ENCODE measurements around the gene EFCAB12.

DNA sequence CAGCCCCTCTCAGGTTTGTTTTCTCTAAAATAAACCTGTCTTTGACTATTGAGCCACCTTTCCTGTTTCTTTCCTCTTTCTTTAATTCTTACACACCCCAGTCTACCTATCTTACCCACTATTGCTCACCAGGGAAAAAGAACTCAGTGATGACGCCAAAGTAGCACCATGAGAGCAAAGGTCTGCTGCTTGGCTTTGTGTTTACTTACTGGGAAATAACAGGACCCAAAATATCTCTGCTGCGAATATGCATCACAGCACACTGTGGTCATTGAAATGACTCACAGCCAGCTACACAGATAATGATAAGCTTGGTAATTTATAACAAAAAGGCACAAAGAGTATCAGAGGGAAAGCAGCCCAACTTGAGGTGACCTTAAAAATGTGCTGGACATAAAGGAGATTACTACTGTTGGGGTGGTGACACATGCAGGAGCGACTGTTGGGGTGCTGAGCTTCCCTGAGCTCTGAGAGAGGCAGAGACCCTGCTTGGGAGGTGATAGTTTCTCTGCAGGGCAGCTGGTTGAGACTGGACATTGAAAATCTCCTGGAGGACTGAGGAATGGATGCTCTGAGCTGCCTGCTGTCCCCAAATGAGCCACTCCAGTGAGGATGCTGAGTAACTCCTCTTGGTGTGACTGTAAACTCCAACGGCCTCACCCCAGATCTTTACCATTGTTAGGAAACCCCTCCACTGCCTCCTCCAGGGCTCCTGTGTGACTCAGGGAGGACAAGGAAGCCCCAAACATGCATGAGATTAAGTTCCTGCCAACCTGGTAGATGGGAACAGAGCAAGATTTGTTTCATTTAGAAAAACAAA lies 14.5 kb downstream of the EFCAB12 start:
- TF ChIP-seq CTCF (IDR thresholded peaks at IDR 0.05; ENCODE audit: control extremely low read depth in 1 of 3, insufficient read depth in 1 of 3, low read depth in 1 of 3, low read length in 3 of 3) (no peak), HDAC6 (IDR thresholded peaks at IDR 0.05; ENCODE audit: low read depth, low read length) (no peak), POLR2A (IDR thresholded peaks at IDR 0.05; ENCODE audit: control extremely low read depth in 1 of 2, low read depth in 2 of 2, low read length in 2 of 2) (no peak), PHF8 (conservative IDR thresholded peaks at IDR 0.05; ENCODE audit: low read depth, low read length) (no peak), BRCA1 (IDR thresholded peaks at IDR 0.05; ENCODE audit: low read depth, low read length) (no peak), CHD1 (IDR thresholded peaks at IDR 0.05; ENCODE audit: low read depth, low read length) (no peak), POLR2AphosphoS5 (IDR thresholded peaks at IDR 0.05; ENCODE audit: low read depth, low read length) (no peak), TAF1 (IDR thresholded peaks at IDR 0.05; ENCODE audit: low read depth, low read length) (no peak), JUN (IDR thresholded peaks at IDR 0.05; ENCODE audit: low read depth, low read length) (no peak)
- TF ChIP-seq, protein P1, sequence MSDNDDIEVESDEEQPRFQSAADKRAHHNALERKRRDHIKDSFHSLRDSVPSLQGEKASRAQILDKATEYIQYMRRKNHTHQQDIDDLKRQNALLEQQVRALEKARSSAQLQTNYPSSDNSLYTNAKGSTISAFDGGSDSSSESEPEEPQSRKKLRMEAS (IDR thresholded peaks at IDR 0.05): no peak
- TF ChIP-seq, protein P2, sequence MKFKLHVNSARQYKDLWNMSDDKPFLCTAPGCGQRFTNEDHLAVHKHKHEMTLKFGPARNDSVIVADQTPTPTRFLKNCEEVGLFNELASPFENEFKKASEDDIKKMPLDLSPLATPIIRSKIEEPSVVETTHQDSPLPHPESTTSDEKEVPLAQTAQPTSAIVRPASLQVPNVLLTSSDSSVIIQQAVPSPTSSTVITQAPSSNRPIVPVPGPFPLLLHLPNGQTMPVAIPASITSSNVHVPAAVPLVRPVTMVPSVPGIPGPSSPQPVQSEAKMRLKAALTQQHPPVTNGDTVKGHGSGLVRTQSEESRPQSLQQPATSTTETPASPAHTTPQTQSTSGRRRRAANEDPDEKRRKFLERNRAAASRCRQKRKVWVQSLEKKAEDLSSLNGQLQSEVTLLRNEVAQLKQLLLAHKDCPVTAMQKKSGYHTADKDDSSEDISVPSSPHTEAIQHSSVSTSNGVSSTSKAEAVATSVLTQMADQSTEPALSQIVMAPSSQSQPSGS (IDR thresholded peaks at IDR 0.05; ENCODE audit: low read length): no peak

All from H1 (cell line).